GM21723 (cell line): ENCODE data around the gene CREBBP.

Experiments used
- ATAC-seq: cut with Tn5 transposase; IDR thresholded peaks from one replicate; pipeline ENCODE4 v1.9.1; 2021; ENCODE audit warnings: mild to moderate bottlenecking, moderate library complexity; ENCODE audit not compliant: unreplicated experiment

CREBBP gene

GRCh38 chr16:3856367-3857141, 24.0 kb downstream of the CREBBP start:
- no peak for ATAC-seq

GRCh38 chr16:3854750-3855541, 25.6 kb downstream of the CREBBP start:
- ATAC-seq = no peak

- ATAC-seq = no peak
These were observed 30.0 kb downstream of the CREBBP start for GRCh38 chr16:3850544-3850899.

- no peak for ATAC-seq
These were observed 30.6 kb downstream of the CREBBP start for GRCh38 chr16:3849751-3850543.

- no peak for ATAC-seq
These were observed 33.9 kb downstream of the CREBBP start for GRCh38 chr16:3846595-3847091.

- no peak for ATAC-seq
These were observed 34.4 kb downstream of the CREBBP start for GRCh38 chr16:3846087-3846486.

GRCh38 chr16:3842994-3843393, 37.5 kb downstream of the CREBBP start:
- no peak for ATAC-seq

- no peak for ATAC-seq
These were observed 38.6 kb downstream of the CREBBP start for GRCh38 chr16:3841729-3842508.

GRCh38 chr16:3839402-3840184, 40.9 kb downstream of the CREBBP start:
- no peak for ATAC-seq

- ATAC-seq = no peak
These were observed 41.7 kb downstream of the CREBBP start for GRCh38 chr16:3838600-3839401.

GRCh38 chr16:3837851-3838586, 42.5 kb downstream of the CREBBP start:
- no peak for ATAC-seq

- no peak for ATAC-seq
These were observed 43.9 kb downstream of the CREBBP start for GRCh38 chr16:3836641-3837040.

- no peak for ATAC-seq
These were observed 45.4 kb downstream of the CREBBP start for GRCh38 chr16:3835089-3835602.

GRCh38 chr16:3832668-3833067, 47.8 kb downstream of the CREBBP start:
- ATAC-seq = no peak

GRCh38 chr16:3830625-3831254, 49.8 kb downstream of the CREBBP start:
- ATAC-seq = no peak

GRCh38 chr16:3829631-3830536, 50.6 kb downstream of the CREBBP start:
- no peak for ATAC-seq

- no peak for ATAC-seq
These were observed 54.6 kb downstream of the CREBBP start for GRCh38 chr16:3825940-3826339.
